Mucosa of gallbladder (tissue), 1 donor: ENCODE data around the gene RMDN2. TPM values are rescaled to one million over a fixed set of nuclear protein-coding genes. Genes with fewer than 3 reads are reported as not detected.

Source experiments
- DNase-seq: peaks from one replicate; pipeline ENCODE4 v3.0.0-alpha.2; 2020; ENCODE audit warnings: low spot score
- total RNA-seq: library from RNA; stranded (reverse); gene quantifications from one replicate; pipeline ENCODE4 v1.2.1, GENCODE V29; 2021
- donor health status: DM: no; HTN: no; CAD: no.

Gene RMDN2
- 8.3 TPM for total RNA-seq

- DNase-seq, result peak; percentile 89
Measured at GRCh38 chr2:37925063-37925897, at the start of gene RMDN2. Gene RMDN2 (plus strand): TSS chr2:37925287. CDS start chr2:37929278, 3,991 bp downstream.

GRCh38 chr2:37875403-37875906, 49.6 kb upstream of the RMDN2 start:
- DNase-seq, result no peak

GRCh38 chr2:37876227-37876626, 48.9 kb upstream of the RMDN2 start:
- no peak for DNase-seq

GRCh38 chr2:37877457-37878315, 47.4 kb upstream of the RMDN2 start:
- peak; percentile 53 for DNase-seq

GRCh38 chr2:37878536-37878935, 46.6 kb upstream of the RMDN2 start:
- DNase-seq, result no peak

GRCh38 chr2:37880551-37880950, 44.5 kb upstream of the RMDN2 start:
- DNase-seq, result no peak

GRCh38 chr2:37881397-37881796, 43.7 kb upstream of the RMDN2 start:
- no peak for DNase-seq

- no peak for DNase-seq
Measured at GRCh38 chr2:37882036-37882435, 43.1 kb upstream of the RMDN2 start.

- DNase-seq, result no peak
Measured at GRCh38 chr2:37883518-37883917, 41.6 kb upstream of the RMDN2 start.

- DNase-seq, result no peak
Measured at GRCh38 chr2:37885329-37885993, 39.6 kb upstream of the RMDN2 start.

- DNase-seq, result no peak
Measured at GRCh38 chr2:37886745-37887144, 38.3 kb upstream of the RMDN2 start.

GRCh38 chr2:37887286-37887685, 37.8 kb upstream of the RMDN2 start:
- no peak for DNase-seq

- DNase-seq, result peak; percentile 69
Measured at GRCh38 chr2:37890893-37891495, 34.1 kb upstream of the RMDN2 start.

GRCh38 chr2:37891846-37892435, 33.1 kb upstream of the RMDN2 start:
- DNase-seq, result no peak

GRCh38 chr2:37892436-37893114, 32.5 kb upstream of the RMDN2 start:
- DNase-seq, result no peak

- no peak for DNase-seq
Measured at GRCh38 chr2:37893327-37893726, 31.8 kb upstream of the RMDN2 start.

GRCh38 chr2:37894047-37894446, 31.0 kb upstream of the RMDN2 start:
- DNase-seq, result no peak

GRCh38 chr2:37894601-37895000, 30.5 kb upstream of the RMDN2 start:
- DNase-seq, result no peak

GRCh38 chr2:37895140-37895539, 29.9 kb upstream of the RMDN2 start:
- no peak for DNase-seq

GRCh38 chr2:37896319-37896718, 28.8 kb upstream of the RMDN2 start:
- no peak for DNase-seq

GRCh38 chr2:37897511-37897910, 27.6 kb upstream of the RMDN2 start:
- no peak for DNase-seq
